GM12891 (cell line): ENCODE results near the gene DAPL1.

Experiments used
- POLR2A ChIP-seq: IDR thresholded peaks from 2 replicates; pipeline ENCODE4 v1.6.1; 2011; ENCODE audit warnings: low read depth, low read length, control low read depth
- POLR2AphosphoS5 ChIP-seq: IDR thresholded peaks from 2 replicates; pipeline ENCODE4 v1.6.1; 2011; ENCODE audit warnings: low read depth, low read length, control low read depth
- POU2F2 ChIP-seq: IDR thresholded peaks from 2 replicates; pipeline ENCODE4 v1.6.1; 2011; ENCODE audit warnings: low read depth, mild to moderate bottlenecking, control low read depth, low read length, moderate library complexity
- SPI1 ChIP-seq: IDR thresholded peaks from 2 replicates; pipeline ENCODE4 v1.6.1; 2011; ENCODE audit warnings: low read depth, low read length, control low read depth

DNA sequence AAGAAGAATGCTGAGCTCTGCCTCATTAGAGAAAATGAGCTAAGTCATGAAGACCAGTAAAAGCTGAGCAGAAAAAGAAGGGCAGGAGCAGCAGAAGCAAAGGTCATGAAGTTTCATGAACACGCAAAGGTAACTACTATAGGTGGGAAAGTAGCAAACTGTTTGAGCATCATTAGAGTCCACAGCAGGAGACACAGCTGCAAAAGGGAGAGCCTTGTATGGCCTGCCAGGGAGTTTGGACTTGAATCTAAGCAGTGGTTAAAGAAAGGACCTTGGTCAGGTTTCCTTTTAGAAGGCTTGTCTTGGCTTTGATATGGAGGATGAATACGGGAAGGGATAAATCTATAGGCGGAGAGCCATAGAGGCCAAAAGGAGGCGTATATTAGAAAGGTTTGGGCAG lies 34.0 kb downstream of the DAPL1 start:
- TF ChIP-seq POLR2A (no peak), SPI1 (no peak), POU2F2 (no peak), POLR2AphosphoS5 (no peak)
